ENCODE data around the gene DNAH8.

The DNAH8 gene

DNA sequence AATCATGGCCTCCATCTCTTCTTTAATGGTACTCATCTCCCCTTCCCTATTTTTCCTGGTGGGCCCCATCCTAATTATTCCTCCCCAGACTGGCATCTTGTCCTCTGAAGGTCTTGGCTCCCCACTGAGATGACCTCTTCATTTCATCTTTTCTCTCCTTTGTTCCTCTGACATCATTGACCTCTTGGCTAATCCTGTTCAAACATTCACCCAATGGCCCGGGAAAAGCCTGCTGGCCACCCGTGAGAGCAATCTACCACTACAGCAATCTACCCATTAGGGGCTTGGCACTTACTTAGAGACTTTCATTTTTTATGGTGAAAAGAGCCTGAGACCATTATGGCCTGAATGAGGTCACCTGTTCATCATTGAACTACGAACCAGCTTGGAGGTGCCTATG lies 130.8 kb downstream of the DNAH8 start:
- Histone ChIP-seq H4K8ac (ENCODE audit: low read depth, low read length) (no peak overlapping the region), H3K23ac (ENCODE audit: low read length) (no peak overlapping the region), H3K79me1 (ENCODE audit: low read length) (no peaks in the 10 kb centered on the region), H2BK120ac (ENCODE audit: insufficient read depth, low read length, poor library complexity) (no peak overlapping the region), H3K27me3 (ENCODE audit: insufficient read depth, low read length) (no peaks in the 10 kb centered on the region), H2BK5ac (ENCODE audit: low read depth, low read length, poor library complexity) (no peak overlapping the region), H3K4ac (ENCODE audit: low read depth, low read length) (no peak overlapping the region), H2BK12ac (ENCODE audit: low read length) (no peak overlapping the region), H3K18ac (ENCODE audit: low read length) (no peak overlapping the region), H3K14ac (ENCODE audit: low read length) (no peak overlapping the region), H3K36me3 (ENCODE audit: control insufficient read depth in 1 of 2, insufficient read depth in 2 of 2, low read length in 2 of 2) (no peaks in the 10 kb centered on the region), H3K4me2 (ENCODE audit: low read length) (no peak overlapping the region), H3K4me1 (ENCODE audit: control insufficient read depth in 1 of 2, insufficient read depth in 2 of 2, low read length in 2 of 2) (peaks cover 0 to 3% of the 10 kb centered on the region in 2 experiments), H2AK5ac (ENCODE audit: low read length) (no peak overlapping the region), H4K91ac (ENCODE audit: low read depth, low read length) (no peak overlapping the region), H2AFZ (ENCODE audit: insufficient read depth, low read length, poor library complexity) (no peak overlapping the region), H3K9me3 (ENCODE audit: insufficient read depth, low read depth, low read length) (no peaks in the 10 kb centered on the region), H3K4me3 (ENCODE audit: low read depth, low read length) (no peak overlapping the region), H4K12ac (ENCODE audit: low read depth, low read length) (no peak overlapping the region), H3K79me2 (ENCODE audit: control insufficient read depth, insufficient read depth, low read length, poor library complexity) (no peaks in the 10 kb centered on the region), H3K27ac (ENCODE audit: low read depth, low read length) (no peak overlapping the region), H3K9ac (ENCODE audit: low read length) (no peak overlapping the region)
- no CpG with 5 or more reads among the region's 3 CpGs for WGBS (ENCODE audit: extremely low coverage, insufficient coverage, insufficient read length)
- no peak for DNase-seq

GRCh38 chr6:38846361-38846760 lies 131.2 kb downstream of the DNAH8 start:
- H2BK12ac ChIP-seq (ENCODE audit: low read length), result no peak overlapping the region
- no peaks in the 10 kb centered on the region for H3K9me3 ChIP-seq (ENCODE audit: insufficient read depth, low read depth, low read length)
- no peak overlapping the region for H3K18ac ChIP-seq (ENCODE audit: low read length)
- no peak overlapping the region for H4K8ac ChIP-seq (ENCODE audit: low read depth, low read length)
- H4K12ac ChIP-seq (ENCODE audit: low read depth, low read length), result no peak overlapping the region
- no peaks in the 10 kb centered on the region for H3K79me2 ChIP-seq (ENCODE audit: control insufficient read depth, insufficient read depth, low read length, poor library complexity)
- no peak overlapping the region for H3K23ac ChIP-seq (ENCODE audit: low read length)
- no CpG with 5 or more reads among the region's 3 CpGs for WGBS (ENCODE audit: extremely low coverage, insufficient coverage, insufficient read length)
- no peak overlapping the region for H3K4me3 ChIP-seq (ENCODE audit: low read depth, low read length)
- no peaks in the 10 kb centered on the region for H3K27me3 ChIP-seq (ENCODE audit: insufficient read depth, low read length)
- H3K79me1 ChIP-seq (ENCODE audit: low read length), result no peaks in the 10 kb centered on the region
- H3K4me1 ChIP-seq (ENCODE audit: control insufficient read depth in 1 of 2, insufficient read depth in 2 of 2, low read length in 2 of 2), result peaks cover 0 to 3% of the 10 kb centered on the region in 2 experiments
- no peak overlapping the region for H3K4me2 ChIP-seq (ENCODE audit: low read length)
- H3K27ac ChIP-seq (ENCODE audit: low read depth, low read length), result no peak overlapping the region
- H3K4ac ChIP-seq (ENCODE audit: low read depth, low read length), result no peak overlapping the region
- no peak overlapping the region for H2AK5ac ChIP-seq (ENCODE audit: low read length)
- H2BK120ac ChIP-seq (ENCODE audit: insufficient read depth, low read length, poor library complexity), result no peak overlapping the region
- H4K91ac ChIP-seq (ENCODE audit: low read depth, low read length), result no peak overlapping the region
- no peak overlapping the region for H3K9ac ChIP-seq (ENCODE audit: low read length)
- H3K36me3 ChIP-seq (ENCODE audit: control insufficient read depth in 1 of 2, insufficient read depth in 2 of 2, low read length in 2 of 2), result no peaks in the 10 kb centered on the region
- DNase-seq, result no peak
- H3K14ac ChIP-seq (ENCODE audit: low read length), result no peak overlapping the region
- H2BK5ac ChIP-seq (ENCODE audit: low read depth, low read length, poor library complexity), result no peak overlapping the region
- no peak overlapping the region for H2AFZ ChIP-seq (ENCODE audit: insufficient read depth, low read length, poor library complexity)

GRCh38 chr6:38846844-38847243 lies 131.7 kb downstream of the DNAH8 start:
- no peak overlapping the region for H2BK12ac ChIP-seq (ENCODE audit: low read length)
- H3K9me3 ChIP-seq (ENCODE audit: insufficient read depth, low read depth, low read length), result no peaks in the 10 kb centered on the region
- H3K4ac ChIP-seq (ENCODE audit: low read depth, low read length), result no peak overlapping the region
- no peak overlapping the region for H3K18ac ChIP-seq (ENCODE audit: low read length)
- H3K14ac ChIP-seq (ENCODE audit: low read length), result no peak overlapping the region
- no peak overlapping the region for H4K91ac ChIP-seq (ENCODE audit: low read depth, low read length)
- H2BK120ac ChIP-seq (ENCODE audit: insufficient read depth, low read length, poor library complexity), result no peak overlapping the region
- no peak overlapping the region for H2AFZ ChIP-seq (ENCODE audit: insufficient read depth, low read length, poor library complexity)
- peaks cover 0 to 3% of the 10 kb centered on the region in 2 experiments for H3K4me1 ChIP-seq (ENCODE audit: control insufficient read depth in 1 of 2, insufficient read depth in 2 of 2, low read length in 2 of 2)
- no peak overlapping the region for H4K8ac ChIP-seq (ENCODE audit: low read depth, low read length)
- no peak overlapping the region for H2BK5ac ChIP-seq (ENCODE audit: low read depth, low read length, poor library complexity)
- no peaks in the 10 kb centered on the region for H3K36me3 ChIP-seq (ENCODE audit: control insufficient read depth in 1 of 2, insufficient read depth in 2 of 2, low read length in 2 of 2)
- H3K27ac ChIP-seq (ENCODE audit: low read depth, low read length), result no peak overlapping the region
- no peak overlapping the region for H4K12ac ChIP-seq (ENCODE audit: low read depth, low read length)
- no peak overlapping the region for H3K23ac ChIP-seq (ENCODE audit: low read length)
- no CpG with 5 or more reads among the region's 1 CpG for WGBS (ENCODE audit: extremely low coverage, insufficient coverage, insufficient read length)
- H3K4me2 ChIP-seq (ENCODE audit: low read length), result no peak overlapping the region
- DNase-seq, result no peak
- H3K4me3 ChIP-seq (ENCODE audit: low read depth, low read length), result no peak overlapping the region
- no peaks in the 10 kb centered on the region for H3K79me1 ChIP-seq (ENCODE audit: low read length)
- no peak overlapping the region for H3K9ac ChIP-seq (ENCODE audit: low read length)
- no peaks in the 10 kb centered on the region for H3K27me3 ChIP-seq (ENCODE audit: insufficient read depth, low read length)
- no peak overlapping the region for H2AK5ac ChIP-seq (ENCODE audit: low read length)
- H3K79me2 ChIP-seq (ENCODE audit: control insufficient read depth, insufficient read depth, low read length, poor library complexity), result no peaks in the 10 kb centered on the region

DNA sequence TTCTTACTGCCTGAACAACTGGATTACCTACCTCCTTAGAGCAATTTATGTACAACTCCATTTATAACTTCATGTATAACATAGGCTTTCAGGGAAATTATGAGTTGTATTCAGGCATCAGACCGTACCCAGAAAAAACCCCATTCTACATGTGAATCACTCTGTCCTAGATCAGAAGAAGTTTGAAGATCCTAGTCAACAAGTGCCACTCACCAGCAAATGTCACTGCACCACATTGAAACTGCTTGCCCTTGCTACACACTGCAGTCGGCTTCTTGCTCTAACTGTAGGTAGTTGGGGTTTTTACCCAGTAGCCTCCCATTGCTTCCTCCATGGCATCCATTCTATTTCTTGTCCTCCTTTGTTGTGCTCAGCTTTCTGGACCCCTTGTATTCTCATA lies 132.4 kb downstream of the DNAH8 start:
- WGBS (ENCODE audit: extremely low coverage, insufficient coverage, insufficient read length), result no CpG with 5 or more reads among the region's 2 CpGs
- no peak overlapping the region for H3K14ac ChIP-seq (ENCODE audit: low read length)
- H2BK12ac ChIP-seq (ENCODE audit: low read length), result no peak overlapping the region
- no peak overlapping the region for H4K91ac ChIP-seq (ENCODE audit: low read depth, low read length)
- no peaks in the 10 kb centered on the region for H3K79me2 ChIP-seq (ENCODE audit: control insufficient read depth, insufficient read depth, low read length, poor library complexity)
- H3K4me1 ChIP-seq (ENCODE audit: control insufficient read depth in 1 of 2, insufficient read depth in 2 of 2, low read length in 2 of 2), result peaks cover 0 to 3% of the 10 kb centered on the region in 2 experiments
- H3K9ac ChIP-seq (ENCODE audit: low read length), result no peak overlapping the region
- no peak overlapping the region for H4K12ac ChIP-seq (ENCODE audit: low read depth, low read length)
- no peak overlapping the region for H3K4me3 ChIP-seq (ENCODE audit: low read depth, low read length)
- no peak overlapping the region for H2BK120ac ChIP-seq (ENCODE audit: insufficient read depth, low read length, poor library complexity)
- H3K23ac ChIP-seq (ENCODE audit: low read length), result no peak overlapping the region
- no peaks in the 10 kb centered on the region for H3K36me3 ChIP-seq (ENCODE audit: control insufficient read depth in 1 of 2, insufficient read depth in 2 of 2, low read length in 2 of 2)
- H4K8ac ChIP-seq (ENCODE audit: low read depth, low read length), result no peak overlapping the region
- H3K4me2 ChIP-seq (ENCODE audit: low read length), result no peak overlapping the region
- no peaks in the 10 kb centered on the region for H3K27me3 ChIP-seq (ENCODE audit: insufficient read depth, low read length)
- no peak overlapping the region for H2AK5ac ChIP-seq (ENCODE audit: low read length)
- H3K9me3 ChIP-seq (ENCODE audit: insufficient read depth, low read depth, low read length), result no peaks in the 10 kb centered on the region
- H2BK5ac ChIP-seq (ENCODE audit: low read depth, low read length, poor library complexity), result no peak overlapping the region
- no peak overlapping the region for H3K18ac ChIP-seq (ENCODE audit: low read length)
- H3K4ac ChIP-seq (ENCODE audit: low read depth, low read length), result no peak overlapping the region
- DNase-seq, result no peak
- H3K79me1 ChIP-seq (ENCODE audit: low read length), result no peaks in the 10 kb centered on the region
- no peak overlapping the region for H3K27ac ChIP-seq (ENCODE audit: low read depth, low read length)
- H2AFZ ChIP-seq (ENCODE audit: insufficient read depth, low read length, poor library complexity), result no peak overlapping the region

All from trophoblast cell (in vitro differentiated cells and primary cell).